Measurements from ENCODE around the gene RPS6KB2.

DNA sequence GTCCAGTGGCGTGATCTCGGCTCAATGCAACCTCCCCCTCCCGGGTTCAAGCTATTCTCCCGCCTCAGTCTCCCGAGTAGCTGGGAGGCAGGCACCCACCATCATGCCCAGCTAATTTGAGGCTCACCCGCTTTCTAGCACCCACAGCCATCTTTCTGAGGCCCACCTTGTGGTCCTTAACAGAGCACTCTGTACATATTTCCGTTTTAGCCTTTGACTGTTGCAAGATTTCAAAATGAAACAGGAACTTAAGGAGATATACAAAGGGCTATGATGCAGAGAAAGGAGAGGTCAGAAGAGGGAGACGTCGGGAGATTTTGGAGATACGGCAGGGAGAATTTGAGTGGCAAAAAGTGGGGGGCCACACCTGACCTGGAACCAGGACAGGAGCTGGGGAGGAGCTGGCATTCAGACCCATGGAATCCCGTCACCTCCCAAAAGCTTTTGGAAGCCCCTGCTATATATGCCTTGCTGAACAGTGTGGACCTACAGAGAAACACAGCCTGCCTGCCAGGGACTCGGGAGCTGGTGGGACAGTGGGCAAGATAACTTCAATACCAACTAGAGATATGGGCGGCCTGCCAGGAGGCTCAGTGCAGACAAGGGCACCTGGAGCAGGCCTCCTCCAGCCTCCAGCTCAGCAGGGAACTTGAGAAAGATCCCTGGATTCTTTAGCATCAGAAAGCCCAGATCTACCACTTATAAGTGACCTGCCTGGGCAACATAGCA, 46.9 kb upstream of the RPS6KB2 start:
- TF ChIP-seq, protein P1, sequence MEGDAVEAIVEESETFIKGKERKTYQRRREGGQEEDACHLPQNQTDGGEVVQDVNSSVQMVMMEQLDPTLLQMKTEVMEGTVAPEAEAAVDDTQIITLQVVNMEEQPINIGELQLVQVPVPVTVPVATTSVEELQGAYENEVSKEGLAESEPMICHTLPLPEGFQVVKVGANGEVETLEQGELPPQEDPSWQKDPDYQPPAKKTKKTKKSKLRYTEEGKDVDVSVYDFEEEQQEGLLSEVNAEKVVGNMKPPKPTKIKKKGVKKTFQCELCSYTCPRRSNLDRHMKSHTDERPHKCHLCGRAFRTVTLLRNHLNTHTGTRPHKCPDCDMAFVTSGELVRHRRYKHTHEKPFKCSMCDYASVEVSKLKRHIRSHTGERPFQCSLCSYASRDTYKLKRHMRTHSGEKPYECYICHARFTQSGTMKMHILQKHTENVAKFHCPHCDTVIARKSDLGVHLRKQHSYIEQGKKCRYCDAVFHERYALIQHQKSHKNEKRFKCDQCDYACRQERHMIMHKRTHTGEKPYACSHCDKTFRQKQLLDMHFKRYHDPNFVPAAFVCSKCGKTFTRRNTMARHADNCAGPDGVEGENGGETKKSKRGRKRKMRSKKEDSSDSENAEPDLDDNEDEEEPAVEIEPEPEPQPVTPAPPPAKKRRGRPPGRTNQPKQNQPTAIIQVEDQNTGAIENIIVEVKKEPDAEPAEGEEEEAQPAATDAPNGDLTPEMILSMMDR (IDR thresholded peaks at IDR 0.05; ENCODE audit: low read length) = no peak
- no peak for TF ChIP-seq EZH2 (IDR thresholded peaks at IDR 0.05; ENCODE audit: borderline replicate concordance, low read length)

All from OCI-LY1 (cell line).